ENCODE data around the gene DIPK1C.
A peak's percentile ranks its signal among the peaks of the same experiment; 100 is the strongest.

Gene DIPK1C

DNA sequence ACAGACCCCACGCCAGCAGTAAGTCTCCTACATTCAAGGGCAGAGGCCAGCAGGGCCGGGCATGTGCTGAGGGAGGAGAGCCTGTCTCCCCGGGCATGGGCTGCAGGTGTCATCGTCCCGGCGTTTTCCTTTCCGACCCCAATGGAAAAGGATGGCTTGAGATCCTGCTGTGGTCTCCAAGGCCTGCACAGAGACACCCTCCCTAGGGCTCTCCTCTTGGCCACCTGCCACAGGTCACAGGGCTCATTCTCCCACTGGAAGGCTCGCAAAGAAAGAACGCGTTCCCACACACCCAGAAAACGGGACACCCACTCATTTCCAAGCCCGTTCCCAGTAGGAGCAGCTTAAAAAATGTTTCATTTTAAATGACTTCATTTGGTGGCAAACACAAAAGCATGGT, 41.0 kb downstream of the DIPK1C start:
- no peak for DNase-seq

DNA sequence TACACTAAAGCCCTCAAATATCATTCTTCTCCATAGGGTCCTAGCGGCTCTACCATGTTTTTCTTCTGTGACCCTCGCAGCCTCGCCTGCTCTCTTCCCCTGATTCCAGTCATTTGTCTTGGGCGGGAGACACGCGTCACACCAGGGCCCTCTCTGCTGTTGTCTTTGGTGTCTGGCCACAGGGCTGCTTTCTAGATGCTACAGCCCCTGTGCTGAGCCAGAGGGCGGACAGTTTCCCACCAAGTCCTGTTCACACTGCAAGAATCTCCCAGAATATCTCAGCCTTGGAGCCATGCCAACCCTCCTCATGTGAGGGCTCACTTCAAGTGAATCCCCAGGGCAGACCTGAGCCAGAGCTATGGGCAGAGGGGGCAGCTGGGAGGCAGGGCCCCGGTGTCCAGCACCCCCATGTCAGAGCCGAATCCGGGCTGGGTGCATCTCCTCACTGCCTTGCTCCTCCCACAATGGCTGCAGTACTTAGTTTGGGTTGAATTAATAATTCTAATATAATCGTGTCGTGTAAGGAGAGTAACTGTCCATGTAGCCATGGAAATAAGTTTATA, 42.1 kb downstream of the DIPK1C start:
- no peak for DNase-seq

DNA sequence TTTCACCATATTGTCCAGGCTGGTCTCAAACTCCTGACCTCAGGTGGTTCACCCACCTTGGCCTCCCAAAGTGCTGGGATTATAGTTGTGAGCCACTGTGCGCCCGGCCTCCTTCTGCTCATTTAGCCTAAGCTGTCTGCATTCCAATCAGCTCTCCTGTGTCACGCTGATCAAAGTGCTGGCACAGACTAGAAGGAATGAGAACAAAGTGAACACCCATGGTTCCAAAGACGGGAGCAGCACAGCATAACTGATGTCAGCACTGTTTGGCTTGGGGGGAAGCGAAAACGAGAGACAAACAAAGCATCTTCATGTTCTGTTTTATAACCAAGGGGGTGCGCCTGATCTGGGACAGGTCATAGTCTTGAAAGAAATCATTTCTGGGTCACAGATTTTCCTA, 43.3 kb downstream of the DIPK1C start:
- no peak for DNase-seq

DNA sequence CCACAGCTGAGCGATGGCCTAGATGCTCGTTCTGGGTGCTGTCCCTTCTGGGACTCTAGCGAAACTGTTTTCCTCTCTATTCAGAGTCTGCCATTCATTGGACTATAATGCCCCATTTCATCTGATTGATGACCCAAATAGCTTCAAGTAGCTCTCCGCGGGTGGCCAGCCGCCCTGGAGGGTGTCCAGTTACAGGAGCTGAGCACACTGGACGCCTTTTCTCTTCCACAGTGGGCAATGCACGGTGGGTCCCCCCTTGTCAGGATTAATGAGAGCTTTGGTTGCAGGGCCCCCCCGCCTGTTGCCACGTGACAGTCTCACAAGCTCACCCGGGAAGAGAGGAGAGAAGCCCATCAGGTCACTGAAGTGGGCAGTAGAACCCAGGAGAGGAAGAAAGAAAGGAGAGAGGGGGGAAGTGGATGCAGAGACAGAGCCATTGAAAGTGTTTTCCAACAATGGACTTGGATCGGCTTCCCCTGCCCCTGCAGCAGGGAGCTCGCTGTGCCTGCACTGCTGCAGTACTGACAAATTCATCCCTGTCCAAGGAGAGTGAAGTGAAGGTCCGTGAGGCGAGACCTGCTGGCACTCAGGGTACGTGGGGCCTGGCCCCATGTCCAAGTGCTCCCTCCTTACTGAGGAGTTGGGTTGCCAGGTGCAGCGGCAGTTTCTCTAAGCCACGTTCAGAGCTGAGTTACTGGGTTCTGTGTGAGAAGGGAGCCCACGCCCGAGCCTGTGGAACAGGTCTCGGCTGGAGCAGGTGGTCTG, 44.8 kb downstream of the DIPK1C start:
- no peak for DNase-seq

DNA sequence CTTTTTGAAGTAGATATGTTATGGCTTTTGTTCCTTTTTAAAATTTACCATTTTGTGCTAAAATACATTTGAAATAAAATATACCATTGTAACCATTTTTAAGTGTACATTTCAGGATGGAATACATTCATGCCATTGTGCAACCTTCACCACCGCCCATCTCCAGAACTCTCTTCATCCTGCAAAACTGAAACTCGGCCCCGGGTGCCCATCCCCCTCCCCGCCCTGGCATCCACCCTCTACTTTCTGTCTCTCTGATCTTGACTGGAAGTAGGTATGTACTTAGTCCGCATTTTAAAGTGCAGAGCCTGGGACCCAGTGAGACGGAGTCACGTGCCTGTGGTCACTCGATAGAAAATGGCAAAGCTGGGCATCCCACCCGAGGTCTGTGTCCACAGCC, 45.6 kb downstream of the DIPK1C start:
- DNase-seq = no peak

DNA sequence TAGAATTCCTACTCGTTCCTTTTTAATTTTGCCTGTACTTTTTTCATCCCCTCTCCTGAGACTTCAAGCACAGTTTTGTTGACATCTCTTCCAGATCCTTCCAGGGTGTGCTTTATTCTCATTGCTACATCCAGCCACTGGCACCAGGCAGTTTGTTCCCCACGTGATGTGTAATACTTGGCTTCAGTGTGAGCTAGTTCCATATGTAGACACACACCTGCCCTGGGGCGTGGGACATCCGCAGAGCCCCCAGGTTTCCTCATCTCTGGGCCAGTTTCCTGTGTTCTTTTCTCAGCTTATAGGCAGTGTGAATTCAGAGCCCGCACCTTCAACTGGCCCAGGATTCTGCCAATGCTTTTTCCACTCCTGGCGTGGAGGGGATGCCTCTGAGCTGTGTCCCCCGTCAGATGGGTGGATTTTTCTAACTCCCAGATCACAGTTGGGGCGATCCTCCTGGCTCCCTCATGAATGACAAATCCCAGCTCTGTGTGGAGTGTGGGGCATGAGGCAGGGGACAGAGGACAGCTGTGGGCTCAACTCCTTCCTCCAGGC, 46.6 kb downstream of the DIPK1C start:
- DNase-seq = no peak

DNA sequence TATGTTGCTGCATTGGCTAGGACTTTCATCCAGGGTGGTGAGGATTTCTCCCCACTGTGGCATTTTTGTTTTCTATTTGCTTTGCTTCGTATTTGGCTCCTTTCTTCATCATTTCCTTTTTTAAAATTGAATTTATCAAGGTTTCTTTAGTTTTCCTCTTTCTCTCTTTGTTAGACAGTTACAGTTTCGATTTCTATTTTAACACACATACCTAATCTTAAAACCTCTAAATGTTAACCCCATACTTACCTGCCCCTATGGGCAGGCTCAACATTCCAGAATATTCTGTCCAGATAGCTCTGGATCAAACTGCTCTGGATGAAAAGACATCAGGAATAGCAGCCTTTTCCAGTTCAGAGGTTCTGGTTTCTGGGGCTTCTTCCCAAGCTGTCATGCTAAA, 49.2 kb downstream of the DIPK1C start:
- DNase-seq = no peak

DNA sequence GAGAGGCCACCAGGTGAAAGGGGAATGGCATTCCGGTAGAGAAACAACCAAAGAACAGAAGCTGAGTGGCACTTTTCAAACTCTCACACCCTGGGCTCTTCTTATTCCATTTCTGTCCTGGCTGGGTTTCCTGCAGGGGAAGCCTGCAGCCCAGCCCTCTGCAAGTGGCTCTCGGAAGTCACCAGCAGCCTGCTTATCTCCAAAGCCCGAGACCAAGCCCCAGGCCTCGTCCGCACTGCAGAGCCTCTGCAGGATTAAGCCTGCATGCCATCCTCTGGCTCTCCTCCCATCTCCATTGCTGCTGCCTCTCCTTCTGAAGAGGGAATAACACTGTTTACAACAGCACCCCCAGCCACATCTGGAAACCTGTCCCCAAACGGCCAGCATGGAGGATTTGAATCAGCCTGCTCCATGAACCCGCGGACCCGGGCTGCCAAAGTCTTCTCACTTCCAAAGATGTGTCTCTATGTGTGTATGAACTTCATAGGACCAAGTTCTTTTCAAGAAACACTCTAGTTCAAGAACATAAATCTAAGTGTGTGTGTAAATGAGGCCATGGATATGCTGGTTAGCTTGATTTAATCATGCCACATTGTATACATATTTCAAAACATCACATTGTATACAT, 54.2 kb downstream of the DIPK1C start:
- DNase-seq = no peak

DNA sequence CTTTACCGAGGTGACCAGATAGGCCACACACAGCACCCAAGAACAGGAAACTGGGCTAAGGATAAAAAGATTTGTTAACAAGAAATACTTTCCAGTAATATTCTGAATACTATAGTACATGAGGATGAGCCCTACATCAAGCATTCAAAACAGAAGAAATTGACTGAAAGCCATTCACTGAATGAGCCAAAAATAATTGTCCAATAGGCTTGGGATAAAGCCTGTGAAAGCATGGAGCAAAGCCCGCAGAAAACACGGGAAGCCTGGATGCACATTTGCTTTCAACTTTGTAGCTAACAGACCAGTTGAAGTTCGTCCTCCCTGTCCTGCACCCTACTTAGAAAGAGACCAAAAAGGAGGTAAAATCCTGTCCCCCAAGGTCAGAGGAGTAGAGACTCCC, 56.3 kb downstream of the DIPK1C start:
- no peak for DNase-seq

DNA sequence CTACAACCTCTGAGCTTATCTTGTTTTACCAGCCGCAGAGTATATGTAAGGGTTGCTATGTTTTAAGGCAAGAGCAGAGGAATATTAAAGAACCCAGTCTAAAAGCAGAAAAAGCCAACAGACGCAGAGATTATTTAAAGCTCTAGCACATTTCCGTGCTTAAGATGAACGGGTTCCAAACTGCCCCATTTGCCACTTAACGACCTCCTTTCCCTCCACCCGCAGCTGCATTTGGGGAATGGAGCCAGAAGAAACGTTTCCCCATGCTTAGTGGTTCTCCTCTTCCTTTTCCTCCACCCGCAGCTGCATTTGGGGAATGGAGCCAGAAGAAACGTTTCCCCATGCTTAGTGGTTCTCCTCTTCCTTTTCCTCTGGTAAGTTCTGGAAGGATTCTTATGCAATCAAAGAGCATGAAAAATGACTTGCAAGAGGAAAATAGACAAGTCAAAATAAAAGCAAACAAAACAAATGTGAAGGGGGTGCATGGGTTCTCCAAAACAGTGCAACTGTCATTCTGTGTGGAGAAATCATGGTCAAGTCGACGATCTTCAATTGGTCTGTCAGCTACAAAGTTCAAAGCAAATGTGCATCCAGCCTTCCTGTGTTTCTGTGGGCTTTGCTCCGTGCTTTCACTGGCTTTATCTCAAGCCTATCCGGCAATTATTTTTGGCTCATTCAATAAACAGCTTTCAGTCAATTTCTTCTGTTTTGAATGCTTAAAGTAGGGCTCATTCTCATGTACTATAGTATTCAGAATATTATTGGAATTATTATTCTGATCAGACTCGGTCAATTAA, 57.8 kb downstream of the DIPK1C start:
- DNase-seq = no peak

DNA sequence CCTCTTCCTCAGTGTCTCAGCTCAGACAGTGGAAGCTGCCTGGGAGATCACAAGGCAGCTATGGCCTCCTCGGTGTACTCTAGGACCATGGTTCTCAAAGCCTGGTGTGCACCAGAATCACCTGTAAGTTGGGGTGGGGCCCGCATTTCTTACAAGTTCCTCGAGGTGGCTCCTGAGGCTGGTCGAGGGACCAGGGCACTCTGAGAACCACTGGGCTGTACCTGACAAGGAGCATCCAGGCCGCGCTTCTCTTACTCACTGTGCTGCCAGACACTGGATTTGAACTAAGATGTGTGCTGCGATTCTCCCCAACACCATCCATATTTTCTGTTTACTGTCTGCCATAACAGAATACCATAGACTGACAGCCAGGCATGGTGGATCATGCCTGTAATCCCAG, 59.5 kb downstream of the DIPK1C start:
- no peak for DNase-seq

DNA sequence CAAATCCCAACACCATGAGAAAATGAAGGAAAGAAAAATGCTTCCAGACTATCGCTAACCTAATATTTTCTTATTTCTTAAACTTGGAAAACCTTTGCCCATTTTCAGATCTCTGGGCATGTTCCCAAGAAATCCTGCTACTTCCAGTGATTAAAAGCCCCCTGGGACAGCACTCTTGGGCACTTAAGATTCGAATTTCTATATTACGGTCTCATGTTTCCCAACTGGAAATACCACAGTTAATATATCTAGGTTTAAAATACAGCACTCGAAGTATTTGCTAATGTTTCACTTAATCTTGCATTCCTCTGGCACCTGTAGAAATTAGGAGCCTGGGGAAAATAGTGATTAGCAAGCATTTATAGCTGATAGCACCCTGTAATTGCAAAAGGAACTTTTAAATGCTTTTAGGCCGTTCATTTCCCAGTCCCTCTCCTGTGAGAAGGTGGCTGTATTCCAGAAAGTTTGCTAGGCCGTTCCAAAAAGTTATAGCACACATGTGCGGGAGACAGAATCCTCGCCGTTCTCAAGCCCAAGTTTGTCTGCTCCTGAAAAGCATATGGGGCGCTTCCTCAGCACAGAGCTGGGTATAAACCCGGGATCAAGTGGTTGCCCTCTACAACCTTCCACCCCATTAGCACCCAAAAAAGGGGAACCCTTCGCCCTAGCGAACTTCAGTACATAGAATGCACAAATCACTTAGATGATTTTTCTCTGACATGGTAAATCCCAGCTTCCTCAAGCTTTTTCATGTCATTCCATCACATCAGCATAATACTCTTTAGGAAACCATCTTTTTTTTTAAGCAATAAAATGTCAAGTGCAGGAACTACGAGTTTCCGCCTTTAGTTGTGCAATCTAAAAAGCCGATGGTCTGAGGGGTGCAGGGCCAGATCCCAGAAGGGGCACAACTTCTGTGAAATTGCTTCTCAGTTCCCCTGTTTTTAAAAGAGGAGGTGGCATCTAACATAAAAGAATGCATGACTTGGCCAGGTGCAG, 60.6 kb downstream of the DIPK1C start:
- DNase-seq = peak; percentile 16

DNA sequence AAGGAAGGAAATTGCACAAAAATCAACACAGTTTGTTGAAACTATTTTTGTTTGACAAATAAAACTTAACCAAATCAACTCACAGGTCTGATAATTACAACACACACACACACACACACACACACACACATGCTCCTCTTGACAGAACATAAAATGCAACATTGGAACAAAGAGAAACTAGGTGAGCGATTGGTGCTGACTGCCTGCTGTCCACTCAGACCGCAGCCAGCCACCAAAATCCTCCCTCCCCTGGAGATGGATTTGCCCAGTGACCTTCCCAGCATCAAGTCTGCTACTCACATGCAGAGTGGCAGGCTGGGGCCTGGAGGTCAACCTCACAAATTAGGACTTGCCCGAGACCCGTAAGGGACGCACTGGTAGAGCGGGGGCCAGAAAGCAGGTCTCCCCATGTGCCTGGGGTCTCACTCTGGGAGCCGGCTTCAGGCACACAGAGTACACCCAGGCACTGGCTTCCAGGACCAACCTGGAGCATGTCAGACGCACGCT, 61.4 kb downstream of the DIPK1C start:
- no peak for DNase-seq

DNA sequence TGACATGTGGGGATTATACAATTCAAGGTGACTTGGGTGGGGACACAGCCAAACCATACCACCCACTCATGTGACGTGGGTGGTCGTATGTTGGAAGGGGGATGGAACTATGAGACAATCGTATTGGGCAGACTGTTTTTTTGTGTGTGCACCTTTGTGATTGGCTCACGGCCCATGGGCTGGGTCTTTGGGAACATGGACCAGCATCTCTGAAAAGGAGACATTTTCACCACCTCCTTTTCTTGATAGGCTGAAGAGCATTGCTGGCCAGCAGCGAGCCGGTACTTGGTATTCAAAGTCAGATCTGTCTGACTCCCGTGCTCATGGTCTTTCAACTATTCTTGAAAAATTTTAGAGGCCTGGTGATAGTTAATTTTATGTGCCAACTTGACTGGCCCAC, 62.1 kb downstream of the DIPK1C start:
- no peak for DNase-seq

DNA sequence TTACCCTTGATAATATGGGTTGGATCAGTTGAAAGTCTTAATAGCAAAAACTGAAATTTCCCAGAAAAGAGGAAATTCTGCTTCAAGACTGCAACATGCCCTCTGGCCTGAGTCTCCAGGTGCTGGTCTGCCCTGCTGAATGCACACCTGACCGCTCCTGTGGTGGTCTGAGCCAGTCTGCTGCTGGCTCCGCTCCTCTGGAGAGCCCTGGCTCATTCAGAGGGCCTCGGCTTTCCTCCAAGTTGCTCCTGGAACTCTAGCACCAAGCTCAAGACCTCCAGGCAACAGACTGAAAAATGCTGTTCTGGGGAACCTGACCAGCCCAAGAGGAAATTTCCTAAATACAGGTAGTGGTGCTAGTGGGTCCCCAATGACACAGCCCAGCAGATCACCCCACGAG, 64.8 kb downstream of the DIPK1C start:
- no peak for DNase-seq

DNA sequence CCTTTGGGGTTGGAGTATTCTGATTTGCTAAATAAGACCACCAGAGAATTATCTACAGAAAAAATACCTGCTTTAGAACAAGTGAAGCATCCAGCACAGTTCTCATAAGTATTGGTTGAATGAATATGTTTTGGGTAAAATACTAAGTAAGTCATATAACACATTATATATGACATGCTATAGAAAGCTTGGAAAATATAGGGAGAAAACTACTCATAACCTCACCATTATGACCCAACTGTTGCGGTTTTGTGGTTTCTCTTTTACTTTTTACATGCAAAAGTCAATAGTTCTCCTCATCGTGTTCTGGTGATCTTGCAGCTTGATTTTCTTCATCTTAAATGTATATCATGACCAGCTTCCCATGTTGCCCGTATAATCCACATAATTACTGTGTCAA, 66.2 kb downstream of the DIPK1C start:
- no peak for DNase-seq

DNA sequence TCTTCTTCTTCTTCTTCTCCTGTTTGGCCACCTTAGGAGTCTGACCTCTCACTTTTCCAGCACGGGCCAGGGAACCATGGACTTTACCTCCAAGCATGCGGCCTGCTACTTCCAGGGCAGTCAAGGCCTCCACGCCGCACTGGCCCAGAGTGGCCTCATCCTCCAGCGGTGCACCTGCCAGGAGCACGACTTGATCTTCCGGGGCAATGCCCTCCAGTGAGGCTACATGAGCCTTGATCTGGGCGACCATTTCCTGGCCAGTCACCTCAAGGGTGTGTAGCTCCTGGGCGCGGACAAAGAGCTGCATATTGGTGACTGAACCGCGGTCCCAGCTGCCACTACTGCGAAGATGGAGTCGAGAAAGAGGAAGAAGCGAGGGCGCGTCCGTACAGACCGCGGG, 67.1 kb downstream of the DIPK1C start:
- DNase-seq = no peak

DNA sequence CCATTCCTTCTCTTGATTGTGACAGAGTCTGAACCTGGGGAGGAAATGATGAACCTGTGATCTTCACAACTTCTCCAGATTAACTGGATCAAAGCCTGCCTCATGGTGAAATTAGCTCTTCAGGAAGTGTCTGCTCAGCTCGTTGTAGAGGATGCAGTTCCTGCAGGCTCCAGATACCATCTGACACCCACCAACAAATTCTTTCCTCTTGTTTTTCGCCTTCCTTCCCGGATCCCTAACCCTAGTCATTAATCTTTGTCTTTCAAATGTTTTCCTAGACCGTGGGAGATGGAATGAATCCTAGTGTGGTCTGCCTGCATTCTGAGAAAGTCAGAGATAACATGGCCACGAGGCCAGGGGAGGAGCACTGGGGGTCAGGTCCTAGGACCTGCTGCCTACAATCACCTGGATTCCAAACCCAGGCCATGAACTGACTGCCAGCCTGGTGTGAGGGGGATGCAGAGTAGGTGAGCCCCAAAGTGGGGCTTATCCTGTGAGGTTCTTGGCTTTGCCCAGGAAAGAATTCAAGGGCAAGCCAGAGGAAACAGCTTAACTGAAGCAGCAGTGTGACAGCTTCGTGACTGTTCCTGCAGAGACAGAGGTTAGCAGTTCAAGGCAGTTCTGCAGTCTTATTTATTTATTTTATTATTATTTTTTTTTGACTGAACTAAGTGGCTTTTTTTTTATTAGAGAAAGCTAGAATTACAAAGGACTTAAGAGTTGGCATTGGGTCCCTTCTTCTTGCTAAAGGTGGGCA, 67.8 kb downstream of the DIPK1C start:
- DNase-seq = no peak

DNA sequence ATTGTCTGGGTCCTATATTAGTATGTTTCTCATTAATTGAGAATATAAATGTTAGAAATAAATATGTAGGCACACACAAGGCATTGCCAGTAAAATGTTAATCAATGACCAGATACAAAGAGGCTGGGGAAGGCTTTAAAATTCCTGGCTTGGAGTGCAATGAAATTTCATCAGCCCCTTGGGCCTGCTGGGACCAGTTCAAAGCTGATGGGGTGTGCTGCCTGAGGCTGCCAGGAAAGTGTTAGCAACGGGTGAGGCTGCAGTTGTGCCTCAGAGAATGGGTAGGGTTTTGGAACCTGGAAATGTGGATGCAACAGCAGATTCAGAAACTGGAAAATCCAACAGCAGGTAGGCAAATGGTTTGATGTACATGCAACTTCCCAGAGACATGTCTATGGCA, 68.9 kb downstream of the DIPK1C start:
- no peak for DNase-seq

DNA sequence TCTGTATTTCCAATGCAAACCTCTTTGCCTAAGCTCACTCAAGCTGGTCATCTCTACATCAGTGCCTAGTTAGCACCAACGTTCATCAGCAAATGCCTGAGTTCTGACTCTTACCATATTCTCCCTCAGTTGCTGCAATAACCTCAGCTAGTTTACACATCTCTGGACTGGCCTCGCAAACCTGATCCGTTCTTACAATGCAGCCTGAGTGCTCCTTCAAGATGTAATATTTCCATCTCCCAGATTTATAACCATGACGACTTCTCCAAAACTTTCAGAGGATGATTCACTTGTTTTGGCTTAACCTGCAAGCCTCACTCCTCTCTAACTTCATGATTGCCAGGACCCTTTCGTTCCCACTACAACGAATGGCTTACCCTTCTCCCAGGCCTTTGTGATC, 69.7 kb downstream of the DIPK1C start:
- DNase-seq = no peak
